Neural progenitor cell (in vitro differentiated cells): ENCODE measurements around the gene ASRGL1. TPM values are rescaled to one million over a fixed set of nuclear protein-coding genes. Genes with fewer than 3 reads are reported as not detected.
"Not testable (repeated sequence)": the region's sequence is repeated elsewhere in the genome, so short reads cannot be mapped to it uniquely, and the experiment has no call there.

Experiments
- DNase-seq: peaks from one replicate; pipeline ENCODE4 v3.0.0-alpha.2; 2016; ENCODE audit warnings: low spot score
- H2AFZ ChIP-seq: fragments of 200-600 bp; sonication (generic); replicated peaks from 2 replicates; pipeline ENCODE4 v1.6.1; 2016; ENCODE audit warnings: antibody characterized with exemption
- H3F3A ChIP-seq: fragments of 200-600 bp; sonication (generic); 2 replicates; pipeline ENCODE4 v1.6.1; 2016; ENCODE audit warnings: antibody characterized with exemption, low read depth
- H3K27ac ChIP-seq: fragments of 200-600 bp; sonication (generic); 2 replicates; pipeline ENCODE4 v1.5.1; 2016; ENCODE audit warnings: mild to moderate bottlenecking
- H3K27me3 ChIP-seq: fragments of 200-600 bp; sonication (generic); 2 replicates; pipeline ENCODE4 v1.6.1; 2016; ENCODE audit warnings: mild to moderate bottlenecking, moderate library complexity
- H3K36me3 ChIP-seq: fragments of 200-600 bp; sonication (generic); 2 replicates; pipeline ENCODE4 v1.5.1; 2016
- H3K4me1 ChIP-seq: fragments of 200-600 bp; sonication (generic); 2 replicates; pipeline ENCODE4 v1.6.1; 2016; ENCODE audit warnings: mixed run types
- H3K4me2 ChIP-seq: fragments of 200-600 bp; sonication (generic); 2 replicates; pipeline ENCODE4 v1.6.1; 2016
- H3K4me3 ChIP-seq: fragments of 200-600 bp; sonication (generic); 2 replicates; pipeline ENCODE4 v1.5.1; 2016
- H3K79me2 ChIP-seq: fragments of 200-600 bp; sonication (generic); 2 replicates; pipeline ENCODE4 v1.6.1; 2016; ENCODE audit warnings: low read depth
- H3K9ac ChIP-seq: fragments of 200-600 bp; sonication (generic); 2 replicates; pipeline ENCODE4 v1.6.1; 2016
- H3K9me3 ChIP-seq: fragments of 200-600 bp; sonication (generic); 2 replicates; pipeline ENCODE4 v1.5.1; 2016; ENCODE audit warnings: low read depth
- H4K20me1 ChIP-seq: fragments of 200-600 bp; sonication (generic); 2 replicates; pipeline ENCODE4 v1.6.1; 2016; ENCODE audit warnings: low read depth
- H3K27ac Mint-ChIP-seq: 3 replicates; pipeline ENCODE4 v1.8.0; 2021; ENCODE audit warnings: mixed read lengths
- H3K27me3 Mint-ChIP-seq: 2 replicates; pipeline ENCODE4 v1.8.0; 2022; ENCODE audit warnings: low read depth, mild to moderate bottlenecking, inconsistent platforms, moderate library complexity, mixed read lengths; ENCODE audit not compliant: insufficient read depth
- H3K36me3 Mint-ChIP-seq: 3 replicates; pipeline ENCODE4 v1.8.0; 2021; ENCODE audit warnings: mixed read lengths
- H3K4me1 Mint-ChIP-seq: 3 replicates; pipeline ENCODE4 v1.8.0; 2021; ENCODE audit warnings: mixed read lengths
- H3K4me3 Mint-ChIP-seq: 3 replicates; pipeline ENCODE4 v1.8.0; 2021; ENCODE audit warnings: mild to moderate bottlenecking, moderate library complexity, mixed read lengths
- H3K9me3 Mint-ChIP-seq: 3 replicates; pipeline ENCODE4 v1.8.0; 2020; ENCODE audit warnings: mixed read lengths
- CTCF ChIP-seq: fragments of 200-600 bp; sonication (generic); IDR thresholded peaks from 2 replicates; pipeline ENCODE4 v1.5.1; 2017; ENCODE audit warnings: antibody characterized with exemption, mild to moderate bottlenecking
- EZH2 ChIP-seq: fragments of 200-600 bp; sonication (generic); IDR thresholded peaks from 2 replicates; pipeline ENCODE4 v1.6.1; 2017; ENCODE audit warnings: antibody characterized with exemption, mild to moderate bottlenecking, moderate library complexity
- EZH2phosphoT487 ChIP-seq: fragments of 200-600 bp; sonication (generic); IDR thresholded peaks from 2 replicates; pipeline ENCODE4 v1.6.1; 2017; ENCODE audit warnings: antibody characterized with exemption
- total RNA-seq: library from RNA; depleted of rRNA; stranded (reverse); fragments of >200 nt; gene quantifications from 2 replicates; pipeline ENCODE4 v1.2.3, GENCODE V29; 2015; ENCODE audit warnings: low replicate concordance

ASRGL1 gene
- total RNA-seq, 1 donor from 2014 or later: 56.8 TPM

- peaks cover 12% of the 10 kb centered on the region for H3K4me1 Mint-ChIP-seq
- H3F3A ChIP-seq: no peaks in the 10 kb centered on the region
- H3K4me3 Mint-ChIP-seq: no peak overlapping the region
- no peak overlapping the region for H3K4me2 ChIP-seq
- H2AFZ ChIP-seq: no peak overlapping the region
- no peak overlapping the region for H3K27ac Mint-ChIP-seq
- peaks cover 2% of the 10 kb centered on the region for H3K9me3 Mint-ChIP-seq
- no peak overlapping the region for H3K9ac ChIP-seq
- peaks cover 4% of the 10 kb centered on the region for H3K4me1 ChIP-seq
- H3K36me3 ChIP-seq: no peaks in the 10 kb centered on the region
- H3K4me3 ChIP-seq: no peak overlapping the region
- H3K9me3 ChIP-seq: no peaks in the 10 kb centered on the region
- peaks cover 5% of the 10 kb centered on the region for H3K36me3 Mint-ChIP-seq
- H3K27ac ChIP-seq: no peak overlapping the region
- TF ChIP-seq EZH2 (no peak), CTCF (no peak), EZH2phosphoT487 (no peak)
- peaks cover 18% of the 10 kb centered on the region for H3K27me3 Mint-ChIP-seq
- no peaks in the 10 kb centered on the region for H4K20me1 ChIP-seq
- H3K79me2 ChIP-seq: no peaks in the 10 kb centered on the region
- DNase-seq: no peak
- H3K27me3 ChIP-seq: peaks cover 13% of the 10 kb centered on the region
Measured at GRCh38 chr11:62333768-62334167, 3.5 kb upstream of the ASRGL1 start.

GRCh38 chr11:62336949-62337302 lies 322 bp upstream of the ASRGL1 start:
- not testable (repeated sequence) for DNase-seq, H3K36me3 Mint-ChIP-seq, H3F3A ChIP-seq, H3K79me2 ChIP-seq, H3K4me1 ChIP-seq, H3K9ac ChIP-seq, H3K9me3 Mint-ChIP-seq, H3K9me3 ChIP-seq, H3K27ac ChIP-seq, H4K20me1 ChIP-seq, H3K36me3 ChIP-seq
- peaks cover 13% of the 10 kb centered on the region for H3K27me3 ChIP-seq
- H2AFZ ChIP-seq: peak overlapping the region; percentile 95
- peak overlapping the region; percentile 68 for H3K4me3 ChIP-seq
- Mint-ChIP-seq H3K27ac (peak overlapping the region; percentile 42), H3K27me3 (peaks cover 21% of the 10 kb centered on the region), H3K4me1 (peaks cover 29% of the 10 kb centered on the region), H3K4me3 (peak overlapping the region; percentile 93)
- peak overlapping the region; percentile 85 for H3K4me2 ChIP-seq

GRCh38 chr11:62338218-62338617 lies 970 bp downstream of the ASRGL1 start:
- peaks cover 9% of the 10 kb centered on the region for H4K20me1 ChIP-seq
- DNase-seq: no peak
- no peaks in the 10 kb centered on the region for H3K79me2 ChIP-seq
- H3K9ac ChIP-seq: no peak overlapping the region
- no peaks in the 10 kb centered on the region for H3K9me3 Mint-ChIP-seq
- peak overlapping the region; percentile 93 for H3K4me3 Mint-ChIP-seq
- no peak overlapping the region for H3K27ac ChIP-seq
- H3F3A ChIP-seq: no peaks in the 10 kb centered on the region
- H3K27me3 ChIP-seq: peaks cover 13% of the 10 kb centered on the region
- H3K4me3 ChIP-seq: peak overlapping the region; percentile 68
- H3K4me1 Mint-ChIP-seq: peaks cover 29% of the 10 kb centered on the region
- H3K9me3 ChIP-seq: no peaks in the 10 kb centered on the region
- TF ChIP-seq CTCF (no peak), EZH2 (no peak), EZH2phosphoT487 (no peak)
- H3K4me1 ChIP-seq: peaks cover 8% of the 10 kb centered on the region
- H3K27me3 Mint-ChIP-seq: peaks cover 14% of the 10 kb centered on the region
- peaks cover 10% of the 10 kb centered on the region for H3K36me3 Mint-ChIP-seq
- no peak overlapping the region for H3K27ac Mint-ChIP-seq
- H3K4me2 ChIP-seq: peak overlapping the region; percentile 85
- H2AFZ ChIP-seq: peak overlapping the region; percentile 95
- no peaks in the 10 kb centered on the region for H3K36me3 ChIP-seq

GRCh38 chr11:62340269-62340901 lies 3.1 kb downstream of the ASRGL1 start:
- H3K27ac ChIP-seq: no peak overlapping the region
- H3K9me3 ChIP-seq: no peaks in the 10 kb centered on the region
- DNase-seq: peak; percentile 63
- no peak overlapping the region for H3K27ac Mint-ChIP-seq
- H3F3A ChIP-seq: no peaks in the 10 kb centered on the region
- H3K9ac ChIP-seq: no peak overlapping the region
- peaks cover 9% of the 10 kb centered on the region for H4K20me1 ChIP-seq
- no peak overlapping the region for H2AFZ ChIP-seq
- peaks cover 8% of the 10 kb centered on the region for H3K4me1 ChIP-seq
- peaks cover 29% of the 10 kb centered on the region for H3K4me1 Mint-ChIP-seq
- no peaks in the 10 kb centered on the region for H3K9me3 Mint-ChIP-seq
- H3K36me3 Mint-ChIP-seq: peaks cover 19% of the 10 kb centered on the region
- TF ChIP-seq EZH2phosphoT487 (no peak), EZH2 (no peak), CTCF (peak; percentile 72)
- H3K36me3 ChIP-seq: no peaks in the 10 kb centered on the region
- no peak overlapping the region for H3K4me3 ChIP-seq
- H3K4me3 Mint-ChIP-seq: no peak overlapping the region
- H3K27me3 ChIP-seq: peaks cover 13% of the 10 kb centered on the region
- H3K4me2 ChIP-seq: no peak overlapping the region
- H3K27me3 Mint-ChIP-seq: peaks cover 14% of the 10 kb centered on the region
- no peaks in the 10 kb centered on the region for H3K79me2 ChIP-seq
